Neuronal stem cell (in vitro differentiated cells): ENCODE data around the gene LELP1.

ENCODE experiments used
- DNase-seq: peaks from one replicate; pipeline ENCODE4 v3.0.0-alpha.2; 2013; ENCODE audit warnings: low spot score
- H2AFZ ChIP-seq: one replicate; pipeline ENCODE4 v1.6.1; 2013; ENCODE audit warnings: mild to moderate bottlenecking, low read length, inconsistent platforms
- H2AK5ac ChIP-seq: 2 replicates; pipeline ENCODE4 v1.6.1; 2013; ENCODE audit warnings: low read depth, mild to moderate bottlenecking, inconsistent platforms, low read length, moderate library complexity, mixed read lengths
- H2BK120ac ChIP-seq: 2 replicates; pipeline ENCODE4 v1.6.1; 2013; ENCODE audit warnings: low read depth, mild to moderate bottlenecking, inconsistent platforms, low read length, moderate library complexity, mixed read lengths
- H2BK12ac ChIP-seq: one replicate; pipeline ENCODE4 v1.6.1; 2013; ENCODE audit warnings: low read length, inconsistent platforms
- H2BK15ac ChIP-seq: 2 replicates; pipeline ENCODE4 v1.6.1; 2013; ENCODE audit warnings: mild to moderate bottlenecking, low read length, inconsistent platforms, mixed read lengths
- H2BK5ac ChIP-seq: one replicate; pipeline ENCODE4 v1.6.1; 2013; ENCODE audit warnings: inconsistent platforms, mild to moderate bottlenecking, low read length, moderate library complexity
- H3K14ac ChIP-seq: one replicate; pipeline ENCODE4 v1.6.1; 2013; ENCODE audit warnings: low read length, inconsistent platforms
- H3K18ac ChIP-seq: 2 replicates; pipeline ENCODE4 v1.6.1; 2013; ENCODE audit warnings: low read length, inconsistent platforms
- H3K23ac ChIP-seq: 2 replicates; pipeline ENCODE4 v1.6.1; 2013; ENCODE audit warnings: low read depth, mild to moderate bottlenecking, mixed read lengths, low read length, inconsistent platforms; ENCODE audit not compliant: poor library complexity
- H3K27ac ChIP-seq: replicated peaks from 3 replicates; pipeline ENCODE4 v1.5.1; 2013; ENCODE audit warnings: low read length, inconsistent platforms
- H3K27me3 ChIP-seq, 3 experiments: 2 replicates each; pipeline ENCODE4 v1.6.1; 2013; ENCODE audit warnings: low read length in 3 of 3, mild to moderate bottlenecking in 2 of 3, inconsistent platforms in 1 of 3, low read depth in 1 of 3, mixed read lengths in 1 of 3, moderate library complexity in 1 of 3; ENCODE audit not compliant: control insufficient read depth in 3 of 3, insufficient read depth in 3 of 3
- H3K36me3 ChIP-seq, 2 donors: replicated peaks in 1 of 2; 2 replicates each; pipeline ENCODE4 v1.6.1; 2013; ENCODE audit warnings: low read length in 2 of 2; ENCODE audit not compliant: control insufficient read depth in 2 of 2, insufficient read depth in 2 of 2
- H3K4ac ChIP-seq: 2 replicates; pipeline ENCODE4 v1.6.1; 2013; ENCODE audit warnings: inconsistent platforms, mild to moderate bottlenecking, low read length, moderate library complexity
- H3K4me1 ChIP-seq, 2 donors: 1 replicate in 1 of 2; 2 replicates in 1 of 2; pipeline ENCODE4 v1.6.1; 2013; ENCODE audit warnings: low read length in 2 of 2, low read depth in 1 of 2; ENCODE audit not compliant: control insufficient read depth in 2 of 2, insufficient read depth in 1 of 2
- H3K4me2 ChIP-seq: one replicate; pipeline ENCODE4 v1.6.1; 2013; ENCODE audit warnings: mild to moderate bottlenecking, low read length, inconsistent platforms; ENCODE audit not compliant: insufficient read depth, poor library complexity, severe bottlenecking
- H3K4me3 ChIP-seq, 2 donors: 2 replicates each; pipeline ENCODE4 v1.5.1; 2013; ENCODE audit warnings: low read length in 2 of 2, mild to moderate bottlenecking in 2 of 2, inconsistent platforms in 1 of 2, moderate library complexity in 1 of 2
- H3K79me1 ChIP-seq: one replicate; pipeline ENCODE4 v1.6.1; 2013; ENCODE audit warnings: low read depth, mild to moderate bottlenecking, inconsistent platforms, low read length, moderate library complexity
- H3K9ac ChIP-seq: one replicate; pipeline ENCODE4 v1.6.1; 2013; ENCODE audit warnings: mild to moderate bottlenecking, low read depth, low read length, inconsistent platforms; ENCODE audit not compliant: poor library complexity
- H3K9me3 ChIP-seq, 2 donors: replicated peaks in 1 of 2; 2 replicates each; pipeline versions ENCODE3 to v1.6.1; 2013; ENCODE audit warnings: low read length in 2 of 2, mild to moderate bottlenecking in 2 of 2, inconsistent platforms in 1 of 2, low read depth in 1 of 2, mixed read lengths in 1 of 2, moderate library complexity in 1 of 2; ENCODE audit not compliant: control insufficient read depth in 2 of 2, insufficient read depth in 1 of 2
- H4K8ac ChIP-seq: one replicate; pipeline ENCODE4 v1.6.1; 2013; ENCODE audit warnings: low read depth, mild to moderate bottlenecking, inconsistent platforms, low read length, moderate library complexity
- H4K91ac ChIP-seq: one replicate; pipeline ENCODE4 v1.6.1; 2013; ENCODE audit warnings: low read length, low read depth, mild to moderate bottlenecking, inconsistent platforms; ENCODE audit not compliant: poor library complexity
- WGBS, 2 donors: extraction: QIAGEN DNeasy Blood & Tissue Kit; methylation state at CpG; one replicate each; pipeline ENCODE4 v1.1.7; 2013; ENCODE audit warnings: missing lambda C conversion rate in 2 of 2, mixed read lengths in 1 of 2; ENCODE audit not compliant: insufficient read length in 2 of 2, insufficient replicate concordance in 1 of 2; ENCODE audit errors: extremely low coverage in 2 of 2; 5-methylcytosine and 5-hydroxymethylcytosine counted together

LELP1 gene

DNA sequence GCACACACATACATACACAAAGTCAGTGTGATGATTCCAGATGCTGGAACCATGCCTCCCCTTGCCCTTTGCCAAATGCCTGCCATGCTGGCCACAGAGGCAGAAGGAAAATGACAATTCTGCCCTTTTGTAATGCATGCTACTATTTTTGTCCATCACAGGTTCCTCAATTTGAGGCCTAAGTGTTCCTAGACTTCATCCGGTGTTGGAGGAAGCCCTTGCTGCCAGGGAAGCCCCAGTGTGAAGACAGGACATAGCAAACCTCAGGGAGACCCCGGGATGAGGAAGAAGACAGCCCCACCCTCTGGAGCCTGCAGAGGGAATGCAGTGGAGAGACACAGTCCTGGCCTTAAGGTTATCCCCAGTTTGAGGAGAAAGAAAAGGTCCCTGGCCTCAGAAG is 28.6 kb downstream of the LELP1 start:
- no peak for DNase-seq
- no peak overlapping the region for H3K9ac ChIP-seq
- WGBS, 2 donors: no CpG with 5 or more reads among the region's 2 CpGs
- H4K8ac ChIP-seq: no peak overlapping the region
- H2AFZ ChIP-seq: no peak overlapping the region
- no peak overlapping the region for H3K18ac ChIP-seq
- H3K27ac ChIP-seq: no peak overlapping the region
- no peaks in the 10 kb centered on the region for H3K27me3 ChIP-seq
- H2BK120ac ChIP-seq: no peak overlapping the region
- H2BK5ac ChIP-seq: no peak overlapping the region
- H4K91ac ChIP-seq: no peak overlapping the region
- H3K4me1 ChIP-seq: no peaks in the 10 kb centered on the region
- no peak overlapping the region for H2AK5ac ChIP-seq
- H3K9me3 ChIP-seq: no peaks in the 10 kb centered on the region
- no peak overlapping the region for H3K4ac ChIP-seq
- no peak overlapping the region for H2BK15ac ChIP-seq
- H3K4me2 ChIP-seq: no peak overlapping the region
- H3K36me3 ChIP-seq: no peaks in the 10 kb centered on the region
- no peak overlapping the region for H3K23ac ChIP-seq
- no peak overlapping the region for H3K14ac ChIP-seq
- H3K4me3 ChIP-seq: no peak overlapping the region
- H3K79me1 ChIP-seq: no peaks in the 10 kb centered on the region
- no peak overlapping the region for H2BK12ac ChIP-seq

DNA sequence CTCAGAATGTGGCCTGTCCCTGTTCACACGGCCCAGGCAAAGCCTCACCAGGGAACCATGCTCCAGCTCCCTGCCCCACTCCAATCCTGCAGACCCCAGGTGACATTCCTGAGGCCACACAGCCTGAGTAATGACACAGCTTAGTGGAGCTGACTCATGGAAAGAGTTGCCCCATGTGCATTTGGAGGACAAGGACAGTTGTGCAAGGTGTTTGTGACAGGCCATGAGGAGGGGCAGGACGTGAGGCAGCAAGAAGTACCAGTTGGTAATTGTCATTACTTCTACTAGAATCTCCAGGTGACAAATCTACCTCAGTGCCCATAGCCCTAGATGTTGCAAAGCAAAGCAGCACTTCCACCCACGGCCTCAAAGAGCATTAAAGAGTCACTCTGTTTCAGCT is 29.3 kb downstream of the LELP1 start:
- Histone ChIP-seq H3K4me1 (no peaks in the 10 kb centered on the region), H3K4me2 (no peak overlapping the region), H2BK15ac (no peak overlapping the region), H3K4ac (no peak overlapping the region), H2BK120ac (no peak overlapping the region), H3K9me3 (no peaks in the 10 kb centered on the region), H3K27me3 (no peaks in the 10 kb centered on the region), H4K91ac (no peak overlapping the region), H3K18ac (no peak overlapping the region), H2BK12ac (no peak overlapping the region), H3K23ac (no peak overlapping the region), H3K36me3 (no peaks in the 10 kb centered on the region), H2BK5ac (no peak overlapping the region), H2AK5ac (no peak overlapping the region), H3K79me1 (no peaks in the 10 kb centered on the region), H3K27ac (no peak overlapping the region), H3K9ac (no peak overlapping the region), H3K14ac (no peak overlapping the region), H3K4me3 (no peak overlapping the region), H4K8ac (no peak overlapping the region), H2AFZ (no peak overlapping the region)
- DNase-seq: no peak
- no CpG with 5 or more reads among the region's 3 CpGs for WGBS, 2 donors

- no peak overlapping the region for H2BK15ac ChIP-seq
- no peak overlapping the region for H2BK12ac ChIP-seq
- H2BK120ac ChIP-seq: no peak overlapping the region
- no peaks in the 10 kb centered on the region for H3K9me3 ChIP-seq
- no peak overlapping the region for H3K27ac ChIP-seq
- no peaks in the 10 kb centered on the region for H3K36me3 ChIP-seq
- no peak overlapping the region for H3K14ac ChIP-seq
- H3K9ac ChIP-seq: no peak overlapping the region
- no peaks in the 10 kb centered on the region for H3K4me1 ChIP-seq
- H4K8ac ChIP-seq: no peak overlapping the region
- no CpG with 5 or more reads among the region's 1 CpG for WGBS, 2 donors
- no peak overlapping the region for H4K91ac ChIP-seq
- no peak overlapping the region for H3K4me3 ChIP-seq
- no peak overlapping the region for H3K23ac ChIP-seq
- H3K18ac ChIP-seq: no peak overlapping the region
- no peak overlapping the region for H3K4ac ChIP-seq
- no peak overlapping the region for H2AK5ac ChIP-seq
- no peak for DNase-seq
- H2BK5ac ChIP-seq: no peak overlapping the region
- H3K79me1 ChIP-seq: no peaks in the 10 kb centered on the region
- no peak overlapping the region for H3K4me2 ChIP-seq
- no peaks in the 10 kb centered on the region for H3K27me3 ChIP-seq
- no peak overlapping the region for H2AFZ ChIP-seq
Observed at GRCh38 chr1:153233448-153233847, 30.2 kb downstream of the LELP1 start.

- no CpG with 5 or more reads among the region's 2 CpGs for WGBS, 2 donors
- H2BK12ac ChIP-seq: no peak overlapping the region
- DNase-seq: no peak
- no peak overlapping the region for H2BK120ac ChIP-seq
- no peak overlapping the region for H4K91ac ChIP-seq
- H2BK5ac ChIP-seq: no peak overlapping the region
- H3K18ac ChIP-seq: no peak overlapping the region
- H3K9ac ChIP-seq: no peak overlapping the region
- H3K36me3 ChIP-seq: no peaks in the 10 kb centered on the region
- H3K27me3 ChIP-seq: no peaks in the 10 kb centered on the region
- H2AFZ ChIP-seq: no peak overlapping the region
- H4K8ac ChIP-seq: no peak overlapping the region
- H3K9me3 ChIP-seq: peaks cover 0 to 2% of the 10 kb centered on the region in 2 donors
- H3K14ac ChIP-seq: no peak overlapping the region
- H3K23ac ChIP-seq: no peak overlapping the region
- H2BK15ac ChIP-seq: no peak overlapping the region
- no peak overlapping the region for H3K27ac ChIP-seq
- H3K4me2 ChIP-seq: no peak overlapping the region
- no peaks in the 10 kb centered on the region for H3K79me1 ChIP-seq
- no peaks in the 10 kb centered on the region for H3K4me1 ChIP-seq
- no peak overlapping the region for H3K4me3 ChIP-seq
- no peak overlapping the region for H2AK5ac ChIP-seq
- H3K4ac ChIP-seq: no peak overlapping the region
Observed at GRCh38 chr1:153238527-153238926, 35.3 kb downstream of the LELP1 start.
